Stimulated activated CD4-positive, alpha-beta T cell treated with anti-CD3 and anti-CD28 coated beads, TNF-alpha, amount 100 ng/mL, for 24 hours (primary cell): Measurements from ENCODE around the gene FBH1.
"Not testable (repeated sequence)": the region's sequence is repeated elsewhere in the genome, so short reads cannot be mapped to it uniquely, and the experiment has no call there.

Experiments used
- DNase-seq, 3 experiments: peaks; one replicate each; pipeline ENCODE4 v3.0.0-alpha.2; 2020; ENCODE audit warnings: low read depth in 3 of 3

Gene FBH1

DNA sequence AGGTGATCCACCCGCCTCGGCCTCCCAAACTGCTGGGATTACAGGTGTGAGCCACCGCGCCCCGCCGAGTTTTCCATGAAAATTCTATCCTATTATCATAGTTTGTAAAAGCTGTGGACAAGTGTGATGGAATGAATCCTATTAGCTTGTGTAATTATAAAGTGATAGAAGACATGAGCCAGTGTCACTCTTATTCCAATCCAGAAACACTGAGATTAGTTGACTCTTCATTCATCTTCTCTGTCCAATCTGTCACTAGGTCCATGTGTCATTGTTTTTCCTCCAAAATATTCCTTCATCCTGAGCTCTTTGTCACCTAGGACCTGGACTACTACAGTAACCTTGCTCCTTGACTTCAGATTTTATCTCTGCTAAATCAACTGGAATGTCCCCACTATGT, 13.5 kb downstream of the FBH1 start:
- no peak for DNase-seq

GRCh38 chr10:5904227-5904626, 14.2 kb downstream of the FBH1 start:
- no peak for DNase-seq

- no peak for DNase-seq
These were observed 15.9 kb downstream of the FBH1 start for GRCh38 chr10:5905854-5906507.

- DNase-seq, result no peak
These were observed 16.6 kb downstream of the FBH1 start for GRCh38 chr10:5906651-5907050.

DNA sequence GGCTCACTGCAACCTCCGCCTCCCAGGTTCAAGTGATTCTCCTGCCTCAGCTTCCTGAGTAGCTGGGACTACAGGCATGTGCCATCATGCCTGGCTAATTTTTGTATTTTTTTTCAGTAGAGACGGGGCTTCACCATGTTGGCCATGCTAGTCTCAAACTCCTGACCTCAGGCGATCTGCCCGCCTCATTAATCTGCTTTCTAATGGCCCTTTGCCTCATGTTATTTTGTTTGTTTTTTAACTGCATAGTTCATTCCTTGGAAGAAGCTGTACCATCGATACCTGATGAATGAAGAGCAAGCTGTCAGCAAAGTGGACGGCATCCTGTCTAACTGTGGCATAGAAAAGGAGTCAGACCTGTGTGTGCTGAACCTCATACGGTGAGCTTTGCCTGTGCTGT, 18.6 kb downstream of the FBH1 start:
- not testable (repeated sequence) for DNase-seq

DNA sequence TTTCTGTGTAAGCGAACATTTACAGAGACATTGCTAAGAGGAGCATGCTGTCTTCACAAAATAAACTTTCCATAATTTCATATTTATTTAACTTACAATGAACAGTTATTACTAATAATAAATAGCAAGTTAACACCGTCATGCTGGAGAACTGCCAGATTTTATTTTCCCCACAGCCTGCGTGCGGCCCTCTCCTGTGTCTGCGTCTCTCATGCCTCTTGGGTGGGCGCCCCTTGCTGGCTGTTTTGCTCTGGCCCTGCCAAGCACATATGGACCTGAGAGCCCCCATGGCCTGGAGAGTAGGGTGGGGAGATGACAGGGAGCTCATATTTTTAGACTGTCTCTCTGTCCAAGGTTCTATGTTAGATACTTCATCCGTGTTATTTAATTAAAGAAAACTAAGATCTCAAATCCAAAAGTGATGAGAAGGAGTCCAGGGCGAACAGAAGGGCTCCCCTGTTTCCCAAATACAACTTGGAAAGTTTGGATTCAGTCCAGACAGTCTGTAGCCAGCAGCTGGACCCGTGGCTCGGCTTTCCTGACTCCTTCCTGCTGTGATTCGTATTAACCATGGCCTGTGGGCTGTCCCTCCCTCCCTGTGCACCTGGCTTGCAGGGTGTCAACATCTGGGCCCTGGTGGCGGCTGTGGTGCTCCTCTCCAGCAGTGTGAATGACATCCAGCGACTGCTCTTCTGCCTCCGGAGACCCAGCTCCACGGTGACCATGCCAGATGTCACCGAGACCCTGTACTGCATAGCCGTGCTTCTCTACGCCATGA, 20.5 kb downstream of the FBH1 start:
- no peak for DNase-seq

GRCh38 chr10:5911670-5912069, 21.6 kb downstream of the FBH1 start:
- DNase-seq, result no peak

- DNase-seq, result no peak
These were observed 23.7 kb downstream of the FBH1 start for GRCh38 chr10:5913736-5914135.

DNA sequence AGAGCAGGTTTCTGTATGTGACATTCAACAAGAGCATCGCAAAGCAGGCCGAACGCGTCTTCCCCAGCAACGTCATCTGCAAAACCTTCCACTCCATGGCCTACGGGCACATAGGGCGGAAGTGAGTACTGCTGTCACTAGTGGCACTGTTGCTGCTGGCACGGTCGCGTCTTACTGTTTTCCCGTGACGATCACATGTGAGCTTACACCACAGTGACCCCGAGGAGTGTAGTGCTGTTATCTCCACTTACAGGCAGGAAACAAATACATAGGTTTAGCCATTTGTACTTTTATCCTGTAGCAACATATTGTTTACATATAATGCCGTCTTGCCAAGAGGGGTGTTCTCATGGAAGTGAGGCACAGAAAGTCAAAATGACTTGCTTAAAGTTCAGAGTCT, 25.4 kb downstream of the FBH1 start:
- no peak for DNase-seq

DNA sequence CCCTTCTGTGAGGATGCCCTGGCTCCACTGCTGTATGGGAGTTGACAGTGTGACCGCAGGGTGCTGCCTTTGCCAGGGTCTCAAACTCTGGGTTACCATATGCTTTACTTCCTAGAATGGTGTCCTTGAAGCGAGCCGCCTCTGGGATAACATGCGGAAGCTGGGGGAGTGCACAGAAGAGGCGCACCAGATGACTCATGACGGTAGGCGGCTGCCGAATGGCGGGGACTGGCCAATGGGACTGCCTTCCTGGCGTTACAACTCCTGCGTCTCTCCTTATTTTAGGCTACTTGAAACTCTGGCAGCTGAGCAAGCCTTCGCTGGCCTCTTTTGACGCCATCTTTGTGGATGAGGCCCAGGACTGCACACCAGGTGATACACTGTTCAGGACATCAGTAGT, 27.3 kb downstream of the FBH1 start:
- DNase-seq, result no peak

DNA sequence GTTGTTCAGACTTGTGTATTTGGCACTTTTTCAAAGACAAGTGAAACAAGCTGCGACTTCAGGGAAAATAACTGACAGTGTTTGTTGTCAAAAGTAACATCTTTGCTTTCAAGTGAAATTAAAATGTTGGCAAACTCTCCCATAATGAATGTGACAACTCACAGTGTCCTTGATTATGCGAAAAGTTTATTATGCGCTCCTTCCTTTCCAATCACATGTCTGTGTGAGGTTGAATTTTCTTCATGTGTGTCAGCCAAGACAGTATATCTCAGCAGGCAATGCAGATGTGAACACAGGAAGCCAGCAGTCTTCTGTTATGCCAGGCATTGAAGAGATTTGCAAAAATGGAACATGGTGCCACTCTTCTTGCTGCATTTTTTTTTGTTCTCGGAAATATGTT, 28.7 kb downstream of the FBH1 start:
- no peak for DNase-seq

GRCh38 chr10:5919568-5919967, 29.5 kb downstream of the FBH1 start:
- DNase-seq, result no peak

DNA sequence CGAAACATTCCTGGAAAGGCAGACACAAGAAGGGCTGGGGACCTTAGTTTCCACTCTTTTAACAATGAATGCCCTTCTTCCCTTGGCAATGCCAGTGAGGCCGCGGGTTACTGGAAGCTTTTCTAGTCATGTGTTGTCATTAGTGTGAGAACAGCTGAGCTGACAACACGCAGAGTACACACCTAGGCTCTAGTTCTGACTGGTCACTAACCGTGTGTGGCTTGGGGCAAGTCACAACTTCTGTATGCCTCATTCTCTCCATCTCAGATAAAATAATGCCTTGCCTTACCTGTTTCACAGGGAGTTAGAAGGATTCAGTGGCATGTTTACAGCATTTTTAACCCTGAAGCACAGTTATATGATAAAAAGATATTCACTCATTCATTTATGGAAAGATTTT, 31.7 kb downstream of the FBH1 start:
- DNase-seq, result no peak

GRCh38 chr10:5924889-5925288, 34.8 kb downstream of the FBH1 start:
- DNase-seq, result no peak

- DNase-seq, result no peak
These were observed 37.3 kb downstream of the FBH1 start for GRCh38 chr10:5927306-5927705.

DNA sequence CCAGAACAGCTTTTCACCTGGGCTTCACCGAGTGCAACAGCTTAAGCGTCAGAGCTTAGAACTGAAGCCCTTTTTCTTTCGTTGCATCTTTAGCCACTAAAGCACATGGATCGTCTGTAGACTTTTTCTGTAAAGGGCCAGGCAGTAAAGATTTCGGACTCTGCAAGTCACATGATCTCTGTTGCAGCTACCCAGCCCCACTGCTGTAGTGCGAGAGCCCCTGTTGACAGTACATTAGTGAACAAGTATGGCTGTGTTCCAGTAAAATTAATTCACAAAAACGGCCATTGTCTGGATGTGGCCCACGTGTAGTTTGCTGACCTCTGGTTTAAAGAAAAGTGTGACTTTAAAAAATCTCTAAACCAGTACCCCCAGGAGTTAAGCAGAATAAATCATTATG, 39.4 kb downstream of the FBH1 start:
- DNase-seq, result no peak

GRCh38 chr10:5930272-5930671, 40.2 kb downstream of the FBH1 start:
- no peak for DNase-seq

DNA sequence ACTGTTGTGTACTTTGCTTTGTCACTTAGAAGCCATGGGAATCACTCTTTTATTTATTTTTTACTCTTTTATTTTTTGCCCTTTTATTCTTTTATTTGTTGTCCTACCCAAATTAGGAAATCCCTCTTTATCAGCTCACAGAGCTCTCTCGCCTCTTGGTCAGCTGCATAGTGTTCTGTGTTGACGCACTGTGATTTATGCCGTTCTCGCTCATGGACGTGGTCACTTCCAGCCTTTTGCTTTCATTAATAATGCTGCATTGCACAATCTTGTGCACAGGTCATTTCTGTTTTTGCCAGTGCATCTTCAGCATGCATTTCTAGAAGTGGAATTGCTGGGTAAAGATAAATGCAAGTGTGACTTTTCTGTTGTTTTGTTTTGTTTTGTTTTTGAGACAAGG, 42.3 kb downstream of the FBH1 start:
- DNase-seq, result no peak

DNA sequence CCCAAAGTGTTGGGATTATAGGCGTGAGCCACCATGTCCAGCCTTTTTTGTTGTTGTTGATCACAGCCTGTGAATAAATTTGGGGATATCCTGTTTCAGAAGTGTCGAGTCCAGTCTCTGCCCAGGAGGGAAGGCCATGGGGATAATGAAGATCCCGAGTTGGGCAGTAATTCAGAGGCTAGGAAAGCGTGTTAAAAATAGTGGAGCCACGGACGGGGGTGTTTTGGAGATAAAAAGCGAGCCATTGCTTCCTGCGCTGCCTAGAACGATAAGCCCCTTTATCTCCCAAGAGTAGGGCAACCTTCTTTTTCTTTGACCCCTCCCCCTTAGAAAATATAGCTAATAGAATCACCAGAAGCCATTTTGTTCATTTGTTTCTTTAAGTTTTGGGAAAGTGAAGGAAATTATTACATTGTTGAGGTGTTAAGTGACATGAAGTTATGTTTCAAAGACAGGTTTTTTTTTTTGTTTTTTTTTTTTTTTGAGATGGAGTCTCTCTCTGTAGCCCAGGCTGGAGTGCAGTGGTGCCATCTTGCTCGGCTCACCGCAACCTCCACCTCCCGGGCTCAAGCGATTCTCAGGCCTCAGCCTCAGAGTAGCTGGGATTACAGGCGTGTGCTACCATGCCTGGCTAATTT, 44.0 kb downstream of the FBH1 start:
- DNase-seq, result no peak

DNA sequence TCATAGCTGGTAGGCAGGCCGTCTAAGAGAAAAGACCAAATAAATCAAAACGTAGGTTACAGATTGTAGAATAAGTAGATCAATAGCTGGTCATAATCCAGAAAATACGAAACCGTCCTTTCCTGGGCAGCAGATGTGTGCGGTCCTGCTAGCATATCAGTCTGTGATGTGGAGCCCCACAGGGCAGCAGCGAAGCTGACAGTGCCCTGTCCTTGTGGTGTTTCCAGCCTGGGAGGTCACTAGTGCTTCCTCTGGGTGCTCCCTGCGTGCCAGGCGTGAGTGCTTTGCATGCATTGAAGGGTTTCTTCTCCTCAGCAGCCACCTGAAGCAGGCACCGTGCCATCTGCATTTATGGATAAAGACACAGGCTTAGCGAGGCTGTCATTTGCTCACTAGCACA, 45.6 kb downstream of the FBH1 start:
- DNase-seq, result no peak

DNA sequence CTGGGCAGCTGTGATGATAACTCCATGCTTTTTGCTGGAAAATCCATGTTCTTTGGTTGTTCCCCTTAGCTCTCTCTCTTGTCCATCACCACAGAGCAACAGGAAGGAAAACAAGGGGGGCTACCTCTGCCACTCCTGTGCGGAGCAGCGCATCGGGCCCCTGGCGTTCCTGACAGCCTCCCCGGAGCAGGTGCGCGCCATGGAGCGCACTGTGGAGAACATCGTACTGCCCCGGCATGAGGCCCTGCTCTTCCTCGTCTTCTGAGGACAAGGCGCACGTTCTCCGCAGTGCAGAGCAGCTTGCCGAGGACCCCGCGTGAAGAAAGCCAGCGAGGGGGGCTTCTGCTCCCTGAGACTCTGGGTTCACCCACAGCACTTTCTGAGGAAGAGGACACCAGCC, 47.0 kb downstream of the FBH1 start:
- no peak for DNase-seq

GRCh38 chr10:5938291-5938690, 48.2 kb downstream of the FBH1 start:
- DNase-seq, result no peak

DNA sequence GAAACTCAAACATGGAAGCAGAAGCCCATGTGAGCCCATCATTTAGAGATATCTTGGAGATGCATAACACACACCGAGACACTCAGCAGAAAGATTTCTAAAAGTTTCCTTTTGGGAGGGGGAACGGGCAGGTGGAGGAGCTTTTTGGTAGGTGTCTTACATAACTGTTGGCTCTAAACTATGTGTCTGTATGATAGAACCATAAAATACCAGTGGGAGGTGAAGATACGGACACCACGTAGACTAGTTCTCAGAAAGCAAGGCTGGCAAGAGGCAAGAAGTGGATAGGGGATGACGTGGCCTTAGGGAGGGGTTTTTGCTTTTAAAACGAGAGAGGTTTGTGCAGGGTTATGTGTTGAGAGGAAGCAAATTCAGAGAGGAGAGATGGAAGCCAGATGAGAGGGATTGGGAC, 50.8 kb downstream of the FBH1 start:
- no peak for DNase-seq
